GM21825 (cell line): ENCODE measurements around the gene DNTT.
"Not testable (repeated sequence)": the region's sequence is repeated elsewhere in the genome, so short reads cannot be mapped to it uniquely, and the experiment has no call there.

Experiments
- ATAC-seq: cut with Tn5 transposase; IDR thresholded peaks from one replicate; pipeline ENCODE4 v1.9.1; 2021; ENCODE audit warnings: mild to moderate bottlenecking, moderate library complexity; ENCODE audit not compliant: unreplicated experiment

The DNTT gene

GRCh38 chr10:96306516-96306915 lies 2.3 kb downstream of the DNTT start:
- ATAC-seq: peak; percentile 61

DNA sequence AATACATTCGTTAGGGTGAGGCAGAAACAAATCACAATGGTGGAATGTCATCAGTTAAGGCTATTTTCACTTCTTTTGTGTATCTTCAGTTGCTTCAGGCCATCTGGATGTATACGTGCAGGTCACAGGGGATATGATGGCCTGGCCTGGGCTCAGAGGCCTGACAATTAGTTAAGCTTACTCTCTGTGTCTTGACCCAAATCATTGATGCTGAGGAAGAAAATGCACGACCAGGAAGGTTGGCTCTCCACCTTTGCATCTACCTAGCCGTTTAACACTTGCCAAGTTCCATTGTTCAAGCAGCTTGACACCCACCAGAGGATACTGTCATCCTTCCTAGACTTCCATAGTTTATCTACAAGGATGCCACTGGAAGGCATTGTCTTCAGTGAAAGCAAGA lies 4.6 kb downstream of the DNTT start:
- ATAC-seq: not testable (repeated sequence)

GRCh38 chr10:96309628-96310320 lies 5.5 kb downstream of the DNTT start:
- ATAC-seq: no peak

DNA sequence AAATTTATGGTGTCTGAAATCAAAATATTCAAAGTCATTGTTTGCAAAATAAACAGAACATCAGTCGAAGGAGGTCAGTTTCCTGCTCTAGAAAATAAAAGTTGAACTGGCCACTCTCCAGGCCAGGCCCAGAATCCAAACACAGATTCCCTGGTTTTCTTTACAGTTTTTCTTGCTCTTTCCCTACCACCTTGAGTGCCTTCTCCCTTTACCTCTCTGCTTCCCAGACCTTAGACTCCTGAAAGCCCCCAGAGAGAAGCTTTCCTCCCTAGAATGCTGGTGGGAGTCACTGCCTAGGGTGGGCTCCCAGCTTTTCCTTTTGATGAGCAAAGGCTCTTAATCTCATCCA lies 6.1 kb downstream of the DNTT start:
- no peak for ATAC-seq

GRCh38 chr10:96311180-96311715 lies 7.0 kb downstream of the DNTT start:
- no peak for ATAC-seq

- no peak for ATAC-seq
Observed at GRCh38 chr10:96313344-96313743, 9.1 kb downstream of the DNTT start.

- ATAC-seq: no peak
Observed at GRCh38 chr10:96317067-96317833, 13.0 kb downstream of the DNTT start.

GRCh38 chr10:96319754-96320474 lies 15.7 kb downstream of the DNTT start:
- no peak for ATAC-seq

DNA sequence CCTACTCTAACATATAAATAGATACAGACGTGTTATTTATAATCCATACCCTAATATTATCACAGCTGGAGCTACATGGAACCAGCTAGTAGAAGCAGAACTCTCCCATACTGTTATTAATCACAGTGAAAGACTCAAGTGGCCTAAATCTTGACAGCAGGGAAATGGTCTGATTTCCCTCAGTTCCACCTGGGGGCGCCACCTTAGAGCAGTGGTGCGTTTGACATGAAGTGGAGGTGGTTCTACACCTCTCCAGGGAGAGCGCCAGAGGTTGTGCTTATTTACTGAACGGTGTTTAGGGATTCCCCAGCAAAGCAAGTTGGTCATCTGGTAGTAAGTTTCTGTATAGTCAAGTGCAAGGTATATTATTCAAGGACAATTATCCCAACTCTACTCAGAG lies 17.6 kb downstream of the DNTT start:
- no peak for ATAC-seq

- ATAC-seq: no peak
Observed at GRCh38 chr10:96322275-96322674, 18.0 kb downstream of the DNTT start.

- no peak for ATAC-seq
Observed at GRCh38 chr10:96324447-96324846, 20.2 kb downstream of the DNTT start.

GRCh38 chr10:96325719-96326373 lies 21.6 kb downstream of the DNTT start:
- ATAC-seq: peak; percentile 94

DNA sequence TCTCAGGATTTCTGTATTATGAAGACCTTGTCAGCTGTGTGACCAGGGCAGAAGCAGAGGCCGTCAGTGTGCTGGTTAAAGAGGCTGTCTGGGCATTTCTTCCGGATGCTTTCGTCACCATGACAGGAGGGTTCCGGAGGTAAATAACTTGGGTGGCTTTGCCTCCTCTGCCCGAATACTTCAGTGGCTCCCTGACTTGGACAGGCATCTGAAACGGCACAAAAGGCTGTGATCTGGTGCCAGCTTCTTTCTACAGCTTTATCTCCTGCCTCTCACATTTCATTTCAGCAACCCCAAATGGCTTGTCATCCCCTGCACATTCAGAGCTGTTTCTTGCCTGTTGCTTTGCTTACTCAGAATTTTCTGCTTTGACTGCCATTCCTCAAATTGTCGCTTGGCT lies 23.2 kb downstream of the DNTT start:
- ATAC-seq: no peak

DNA sequence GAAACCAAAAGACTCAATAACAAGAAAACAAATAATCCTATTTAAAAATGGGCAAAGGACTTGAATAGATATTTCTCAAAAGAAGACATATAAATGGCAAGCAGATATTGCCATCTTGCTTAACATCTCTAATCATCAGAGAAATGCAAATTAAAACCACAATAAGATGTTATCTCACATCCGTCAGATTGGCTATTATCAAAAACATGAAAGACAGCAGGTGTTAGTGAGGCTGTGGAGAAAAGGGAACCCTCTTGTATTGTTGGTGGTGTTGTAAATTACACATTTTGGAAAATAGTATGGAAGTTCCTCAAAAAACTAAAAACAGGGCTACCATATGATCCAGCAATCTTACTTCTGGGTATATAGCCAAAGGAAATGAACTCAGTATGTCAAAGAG lies 28.9 kb downstream of the DNTT start:
- ATAC-seq: no peak

GRCh38 chr10:96334616-96335526 lies 30.6 kb downstream of the DNTT start:
- no peak for ATAC-seq

GRCh38 chr10:96337106-96337505 lies 32.9 kb downstream of the DNTT start:
- no peak for ATAC-seq

DNA sequence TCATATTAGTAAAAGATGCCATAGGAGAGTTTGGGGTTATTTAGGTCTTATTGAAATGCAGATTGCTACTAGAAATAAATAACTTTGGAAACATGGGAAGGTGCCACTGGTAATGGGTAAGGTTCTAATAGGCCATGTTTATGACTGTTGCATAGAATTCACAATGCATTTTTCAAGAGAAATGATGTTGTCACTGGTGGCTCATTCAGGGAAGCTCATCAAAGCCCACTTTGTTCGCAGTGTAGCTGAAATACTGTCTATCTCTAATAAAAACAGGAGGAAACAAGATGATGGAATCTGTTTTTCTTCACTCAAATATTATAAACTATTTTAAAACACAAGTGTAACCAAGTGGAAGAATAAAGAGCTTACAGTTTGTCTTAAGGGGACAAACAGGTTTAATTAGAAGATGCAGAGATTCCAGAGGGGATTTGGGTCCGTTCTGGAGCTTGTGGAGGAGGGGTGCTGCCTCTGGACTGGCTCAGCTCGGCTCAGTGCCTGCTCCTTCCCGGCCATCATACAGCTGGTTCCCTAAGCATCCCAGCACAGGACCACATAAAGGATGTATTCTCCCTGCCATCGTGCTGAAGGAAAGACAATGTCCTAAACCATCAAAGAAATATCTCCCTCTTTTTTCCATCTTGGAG lies 34.2 kb downstream of the DNTT start:
- ATAC-seq: no peak

DNA sequence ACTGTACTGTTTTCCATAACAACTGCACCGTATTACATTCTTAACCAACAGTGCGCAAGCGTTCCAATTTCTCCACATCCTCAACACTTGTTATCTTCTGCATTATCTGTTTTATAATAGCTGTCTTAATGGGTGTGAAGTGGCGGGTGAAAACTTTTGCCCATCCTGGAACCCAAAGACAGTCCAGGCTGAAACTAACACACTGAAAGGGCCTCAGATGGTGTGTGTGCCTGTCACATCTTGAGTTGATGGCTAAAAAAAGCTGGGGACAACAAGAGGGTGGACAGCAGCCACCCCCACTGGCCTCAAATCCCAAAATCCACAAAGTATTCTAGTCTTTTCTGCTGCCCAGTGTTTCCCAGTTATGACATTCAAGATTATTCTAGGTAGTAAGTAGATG lies 35.1 kb downstream of the DNTT start:
- ATAC-seq: no peak
